Activated T-cell treated with anti-CD3 and anti-CD28 coated beads for 1 hour (primary cell): ENCODE results near the gene TANC2.

Experiments used
- DNase-seq: peaks from one replicate; pipeline ENCODE4 v3.0.0-alpha.2; 2020; ENCODE audit warnings: low read depth

The TANC2 gene

GRCh38 chr17:63001689-63002394, 35.8 kb downstream of the TANC2 start:
- DNase-seq, result no peak

GRCh38 chr17:63002625-63003024, 36.6 kb downstream of the TANC2 start:
- no peak for DNase-seq

GRCh38 chr17:63015824-63016223, 49.8 kb downstream of the TANC2 start:
- no peak for DNase-seq
